RPMI7951 (cell line): ENCODE results near the gene GMDS. TPM values are rescaled to one million over a fixed set of nuclear protein-coding genes. Genes with fewer than 3 reads are reported as not detected.

Experiments
- DNase-seq: peaks from one replicate; pipeline ENCODE4 v3.0.0-alpha.2; 2012; ENCODE audit warnings: low read depth
- total RNA-seq: library from RNA; depleted of rRNA; stranded (reverse); fragments of >200 nt; shearing (Covaris generic); gene quantifications from 2 replicates; pipeline ENCODE4 v1.2.3, GENCODE V29; 2014

GMDS gene
- total RNA-seq, 1 experiment from 2014 or later: 7.4 TPM

GRCh38 chr6:1652842-1653241, 592.6 kb downstream of the GMDS start:
- no peak for DNase-seq

- no peak for DNase-seq
Observed at GRCh38 chr6:1651362-1651761, 594.0 kb downstream of the GMDS start.

GRCh38 chr6:1645466-1646185, 599.8 kb downstream of the GMDS start:
- DNase-seq: no peak

GRCh38 chr6:1644516-1645060, 600.8 kb downstream of the GMDS start:
- no peak for DNase-seq

- no peak for DNase-seq
Observed at GRCh38 chr6:1643830-1644445, 601.5 kb downstream of the GMDS start.

GRCh38 chr6:1643111-1643510, 602.3 kb downstream of the GMDS start:
- DNase-seq: no peak

GRCh38 chr6:1641343-1641885, 604.0 kb downstream of the GMDS start:
- no peak for DNase-seq

- no peak for DNase-seq
Observed at GRCh38 chr6:1640476-1640875, 604.9 kb downstream of the GMDS start.

GRCh38 chr6:1639430-1639829, 606.0 kb downstream of the GMDS start:
- DNase-seq: no peak

- DNase-seq: peak; percentile 32
Observed at GRCh38 chr6:1636971-1637871, 608.2 kb downstream of the GMDS start.

GRCh38 chr6:1636272-1636825, 609.1 kb downstream of the GMDS start:
- DNase-seq: no peak

GRCh38 chr6:1635305-1636010, 609.9 kb downstream of the GMDS start:
- no peak for DNase-seq

GRCh38 chr6:1634081-1634480, 611.3 kb downstream of the GMDS start:
- no peak for DNase-seq

- no peak for DNase-seq
Observed at GRCh38 chr6:1633366-1634021, 611.9 kb downstream of the GMDS start.

GRCh38 chr6:1631251-1631650, 614.2 kb downstream of the GMDS start:
- DNase-seq: no peak

GRCh38 chr6:1630771-1631217, 614.6 kb downstream of the GMDS start:
- DNase-seq: peak; percentile 18

- DNase-seq: no peak
Observed at GRCh38 chr6:1630212-1630770, 615.1 kb downstream of the GMDS start.

- DNase-seq: no peak
Observed at GRCh38 chr6:1629316-1629715, 616.1 kb downstream of the GMDS start.

GRCh38 chr6:1627827-1628560, 617.4 kb downstream of the GMDS start:
- DNase-seq: no peak
